ENCODE measurements around the gene CHCHD1. TPM values are rescaled to one million over a fixed set of nuclear protein-coding genes. Genes with fewer than 3 reads are reported as not detected.

The CHCHD1 gene
- total RNA-seq, 1 donor from 2014 or later = 19.4 TPM

DNA sequence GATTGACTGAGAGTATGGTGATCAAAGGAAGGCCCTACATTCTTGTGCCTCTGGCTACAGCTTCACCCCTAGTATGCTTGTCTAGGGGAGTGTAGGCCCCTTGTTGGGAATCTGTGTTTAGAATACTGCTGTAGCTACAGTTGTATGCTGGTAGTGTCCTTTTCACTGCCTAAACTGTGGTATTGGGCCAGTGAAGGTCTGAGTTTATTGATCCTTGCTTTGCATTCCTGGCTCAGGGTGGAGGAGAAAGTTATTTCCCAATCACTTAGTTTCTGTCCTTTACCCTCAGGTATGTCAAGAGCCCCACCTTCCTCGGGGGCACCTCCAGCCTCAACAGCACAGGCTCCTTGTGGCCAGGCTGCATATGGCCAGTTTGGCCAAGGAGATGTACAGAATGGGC lies 31.0 kb upstream of the CHCHD1 start:
- TF ChIP-seq, protein P1, sequence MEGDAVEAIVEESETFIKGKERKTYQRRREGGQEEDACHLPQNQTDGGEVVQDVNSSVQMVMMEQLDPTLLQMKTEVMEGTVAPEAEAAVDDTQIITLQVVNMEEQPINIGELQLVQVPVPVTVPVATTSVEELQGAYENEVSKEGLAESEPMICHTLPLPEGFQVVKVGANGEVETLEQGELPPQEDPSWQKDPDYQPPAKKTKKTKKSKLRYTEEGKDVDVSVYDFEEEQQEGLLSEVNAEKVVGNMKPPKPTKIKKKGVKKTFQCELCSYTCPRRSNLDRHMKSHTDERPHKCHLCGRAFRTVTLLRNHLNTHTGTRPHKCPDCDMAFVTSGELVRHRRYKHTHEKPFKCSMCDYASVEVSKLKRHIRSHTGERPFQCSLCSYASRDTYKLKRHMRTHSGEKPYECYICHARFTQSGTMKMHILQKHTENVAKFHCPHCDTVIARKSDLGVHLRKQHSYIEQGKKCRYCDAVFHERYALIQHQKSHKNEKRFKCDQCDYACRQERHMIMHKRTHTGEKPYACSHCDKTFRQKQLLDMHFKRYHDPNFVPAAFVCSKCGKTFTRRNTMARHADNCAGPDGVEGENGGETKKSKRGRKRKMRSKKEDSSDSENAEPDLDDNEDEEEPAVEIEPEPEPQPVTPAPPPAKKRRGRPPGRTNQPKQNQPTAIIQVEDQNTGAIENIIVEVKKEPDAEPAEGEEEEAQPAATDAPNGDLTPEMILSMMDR (IDR thresholded peaks at IDR 0.05) = no peak

DNA sequence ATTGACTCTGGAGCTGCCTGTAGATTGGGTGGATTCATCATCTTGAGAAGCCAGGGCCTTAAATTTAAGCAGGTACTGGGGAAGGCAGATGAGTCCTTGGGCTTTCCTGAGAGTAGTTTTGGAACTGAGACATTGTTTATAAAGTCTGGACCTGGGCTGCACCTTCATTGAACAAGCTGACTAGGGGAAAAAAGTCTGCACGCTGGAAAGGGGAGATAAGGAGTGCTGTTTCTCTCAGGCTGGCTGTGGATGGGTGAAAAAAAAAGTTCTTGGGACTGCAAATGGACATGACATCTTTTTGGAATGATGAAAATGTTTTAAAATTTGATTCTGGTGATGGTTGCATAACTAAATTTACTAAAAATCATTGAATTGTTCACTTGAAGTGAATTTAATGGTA lies 25.7 kb upstream of the CHCHD1 start:
- Histone ChIP-seq H3K36me3 (peaks cover 80% of the 10 kb centered on the region), H3K4me1 (peaks cover 6% of the 10 kb centered on the region), H3K4me3 (no peak overlapping the region), H3K27me3 (no peaks in the 10 kb centered on the region), H3K27ac (no peak overlapping the region), H3K9me3 (no peaks in the 10 kb centered on the region)
- no peak for ATAC-seq
- DNase-seq = no peak
- intact Hi-C loops (cut with DNase I) = no loop called here
- TF ChIP-seq, protein P1 (IDR thresholded peaks at IDR 0.05) = no peak

More for the DNA sequence above, 31.0 kb upstream of the CHCHD1 start:
- H3K4me3 ChIP-seq = no peak overlapping the region
- no peaks in the 10 kb centered on the region for H3K9me3 ChIP-seq
- intact Hi-C loops (cut with DNase I) = no loop called here
- DNase-seq (no peak), ATAC-seq (no peak)
- H3K27me3 ChIP-seq = no peaks in the 10 kb centered on the region
- no peak overlapping the region for H3K27ac ChIP-seq
- H3K36me3 ChIP-seq = peaks cover 92% of the 10 kb centered on the region
- peaks cover 19% of the 10 kb centered on the region for H3K4me1 ChIP-seq

DNA sequence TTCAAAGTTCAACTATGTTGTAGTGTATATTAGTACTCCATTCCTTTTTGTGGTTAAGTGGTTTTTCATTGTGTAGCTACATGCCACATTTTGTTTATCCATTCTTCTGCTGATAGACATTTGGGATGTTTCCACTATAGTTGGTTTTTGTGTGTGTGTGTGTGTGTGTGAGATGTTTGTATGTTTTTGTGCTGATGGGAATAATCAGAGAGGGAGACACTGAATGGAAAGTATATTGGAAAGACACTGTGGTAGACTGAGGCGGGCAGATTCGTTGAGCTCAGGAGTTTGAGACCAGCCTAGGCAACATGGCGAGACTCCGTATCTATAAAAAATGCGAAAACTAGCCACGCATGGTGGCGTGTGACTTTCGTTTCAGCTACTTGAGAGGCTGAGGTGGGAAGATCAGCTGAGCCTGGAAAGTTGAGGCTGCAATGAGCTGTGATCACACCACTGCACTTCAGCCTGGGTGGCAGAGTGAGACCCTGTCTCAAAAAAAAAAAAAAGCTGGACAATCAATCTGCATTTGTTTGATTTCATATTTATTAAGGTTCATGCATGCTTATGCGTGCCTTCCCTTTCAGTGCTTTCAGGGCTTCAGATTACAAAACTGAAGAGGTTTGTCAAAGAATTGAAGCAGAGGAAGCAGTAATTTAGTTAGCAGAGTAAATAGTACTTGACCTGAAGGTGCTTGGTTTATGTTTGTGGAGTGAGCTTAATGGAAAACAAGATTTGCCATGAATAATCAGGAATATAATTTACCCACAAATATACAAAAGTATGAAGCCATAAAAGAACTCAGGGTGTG lies 22.9 kb upstream of the CHCHD1 start:
- H3K4me3 ChIP-seq = peak overlapping the region; percentile 11
- no peaks in the 10 kb centered on the region for H3K9me3 ChIP-seq
- intact Hi-C loops (cut with DNase I) = no loop called here
- H3K27ac ChIP-seq = peak overlapping the region; percentile 49
- DNase-seq (no peak), ATAC-seq (peak; percentile 24)
- H3K4me1 ChIP-seq = peaks cover 6% of the 10 kb centered on the region
- H3K27me3 ChIP-seq = no peaks in the 10 kb centered on the region
- TF ChIP-seq, protein P1 (IDR thresholded peaks at IDR 0.05) = no peak
- peaks cover 80% of the 10 kb centered on the region for H3K36me3 ChIP-seq

DNA sequence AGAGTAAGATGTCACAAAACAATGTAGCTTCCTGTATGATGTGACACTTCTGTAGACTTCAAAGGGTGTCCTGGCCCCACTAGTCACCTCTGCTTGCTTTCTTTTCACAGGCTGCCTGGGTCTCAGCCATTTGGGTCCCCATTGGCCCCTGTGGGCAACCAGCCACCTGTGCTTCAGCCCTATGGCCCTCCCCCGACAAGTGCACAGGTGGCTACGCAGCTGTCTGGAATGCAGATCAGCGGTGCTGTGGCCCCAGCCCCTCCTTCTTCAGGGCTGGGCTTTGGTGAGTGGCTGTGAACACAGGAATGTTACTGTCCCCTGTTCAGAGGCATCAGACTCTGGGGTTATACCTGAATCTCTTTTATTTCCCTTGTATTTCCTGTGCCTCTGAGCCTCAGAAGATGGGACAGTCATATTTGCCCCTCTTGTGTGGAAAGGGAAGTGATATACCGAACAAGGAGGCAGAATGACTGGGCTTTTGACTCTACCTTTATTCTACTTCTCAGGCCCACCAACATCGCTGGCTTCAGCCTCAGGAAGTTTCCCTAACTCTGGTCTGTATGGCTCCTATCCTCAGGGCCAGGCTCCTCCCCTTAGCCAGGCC lies 22.2 kb upstream of the CHCHD1 start:
- TF ChIP-seq, protein P1 (IDR thresholded peaks at IDR 0.05) = no peak
- H3K9me3 ChIP-seq = no peaks in the 10 kb centered on the region
- intact Hi-C loops (cut with DNase I) = no loop called here
- H3K4me1 ChIP-seq = peaks cover 6% of the 10 kb centered on the region
- H3K27ac ChIP-seq = peak overlapping the region; percentile 49
- peak overlapping the region; percentile 10 for H3K4me3 ChIP-seq
- DNase-seq (peak; percentile 87), ATAC-seq (peak; percentile 96)
- no peaks in the 10 kb centered on the region for H3K27me3 ChIP-seq
- H3K36me3 ChIP-seq = peaks cover 80% of the 10 kb centered on the region

DNA sequence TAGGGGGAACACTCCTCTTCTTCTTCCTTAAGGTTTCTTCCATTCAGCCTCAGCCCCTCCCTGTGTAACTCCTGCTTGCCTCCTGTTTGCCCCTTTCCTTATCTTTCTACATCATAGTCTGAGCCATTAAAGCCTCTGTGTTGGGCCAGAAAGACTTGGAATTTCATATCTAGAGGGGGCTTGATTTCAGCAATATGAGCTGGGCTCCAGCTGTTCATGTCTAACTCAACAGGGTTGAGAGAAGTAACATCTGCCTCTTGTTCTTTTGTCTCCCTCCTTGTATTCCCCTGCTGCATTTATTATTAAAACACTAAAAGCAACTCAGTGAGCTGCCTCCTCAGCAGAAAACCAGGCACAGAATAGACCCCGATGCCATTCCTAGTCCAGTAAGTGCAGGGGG lies 20.1 kb upstream of the CHCHD1 start:
- H3K27me3 ChIP-seq = no peaks in the 10 kb centered on the region
- H3K4me3 ChIP-seq = no peak overlapping the region
- no peak for DNase-seq
- intact Hi-C loops (cut with DNase I) = no loop called here
- TF ChIP-seq, protein P1 (IDR thresholded peaks at IDR 0.05) = no peak
- no peaks in the 10 kb centered on the region for H3K9me3 ChIP-seq
- H3K36me3 ChIP-seq = peaks cover 82% of the 10 kb centered on the region
- ATAC-seq = no peak
- peaks cover 6% of the 10 kb centered on the region for H3K4me1 ChIP-seq
- no peak overlapping the region for H3K27ac ChIP-seq

All from upper lobe of right lung (tissue), 1 donor.